KMS-11 (cell line): ENCODE measurements around the gene UNC93B1.

Experiments
- H2AFZ ChIP-seq: fragments of 200-600 bp; sonication (generic); 2 replicates; pipeline ENCODE4 v1.6.1; 2016; ENCODE audit warnings: antibody characterized with exemption, mixed run types, low read depth
- H3K27ac ChIP-seq: fragments of 200-600 bp; sonication (generic); 2 replicates; pipeline ENCODE4 v1.6.1; 2016; ENCODE audit warnings: mild to moderate bottlenecking, mixed run types
- H3K27me3 ChIP-seq: fragments of 200-600 bp; sonication (generic); 2 replicates; pipeline ENCODE4 v1.6.1; 2017; ENCODE audit warnings: mild to moderate bottlenecking, low read depth, mixed run types, moderate library complexity; ENCODE audit not compliant: insufficient read depth
- H3K36me3 ChIP-seq: fragments of 200-600 bp; sonication (generic); 2 replicates; pipeline ENCODE4 v1.6.1; 2017; ENCODE audit warnings: mild to moderate bottlenecking, mixed run types; ENCODE audit not compliant: insufficient read depth
- H3K4me1 ChIP-seq: fragments of 200-600 bp; sonication (generic); 2 replicates; pipeline ENCODE4 v1.6.1; 2016; ENCODE audit warnings: mild to moderate bottlenecking, low read depth, mixed run types; ENCODE audit not compliant: poor library complexity, severe bottlenecking
- H3K4me2 ChIP-seq: fragments of 200-600 bp; sonication (generic); 2 replicates; pipeline ENCODE4 v1.7.0; 2016; ENCODE audit warnings: mild to moderate bottlenecking, mixed run types
- H3K4me3 ChIP-seq: fragments of 200-600 bp; sonication (generic); IDR thresholded peaks from 2 replicates; pipeline ENCODE4 v1.6.1; 2017; ENCODE audit warnings: low read depth, low read length, mixed read lengths; ENCODE audit not compliant: insufficient read depth
- H3K79me2 ChIP-seq: fragments of 200-600 bp; sonication (generic); 2 replicates; pipeline ENCODE4 v1.6.1; 2016; ENCODE audit warnings: low read depth, mixed run types; ENCODE audit not compliant: insufficient read depth
- H3K9ac ChIP-seq: fragments of 200-600 bp; sonication (generic); 2 replicates; pipeline ENCODE4 v1.6.1; 2016; ENCODE audit warnings: mild to moderate bottlenecking, mixed run types
- H4K20me1 ChIP-seq: fragments of 200-600 bp; sonication (generic); 2 replicates; pipeline ENCODE4 v1.6.1; 2016; ENCODE audit warnings: mild to moderate bottlenecking, mixed run types; ENCODE audit not compliant: insufficient read depth
- CTCF ChIP-seq: fragments of 200-600 bp; sonication (generic); conservative IDR thresholded peaks from 2 replicates; pipeline ENCODE4 v1.6.1; 2017; ENCODE audit warnings: low read depth, mild to moderate bottlenecking, antibody characterized with exemption, low read length, moderate library complexity, mixed read lengths

Gene UNC93B1

GRCh38 chr11:68012044-68012842, 8.3 kb upstream of the UNC93B1 start:
- H4K20me1 ChIP-seq, result no peaks in the 10 kb centered on the region
- H3K4me1 ChIP-seq, result peaks cover 67% of the 10 kb centered on the region
- H3K27me3 ChIP-seq, result no peaks in the 10 kb centered on the region
- no peaks in the 10 kb centered on the region for H3K79me2 ChIP-seq
- H3K36me3 ChIP-seq, result no peaks in the 10 kb centered on the region
- no peak overlapping the region for H3K9ac ChIP-seq
- TF ChIP-seq CTCF, result no peak
- H2AFZ ChIP-seq, result no peak overlapping the region
- no peak overlapping the region for H3K4me3 ChIP-seq
- H3K27ac ChIP-seq, result no peak overlapping the region
- H3K4me2 ChIP-seq, result peak overlapping the region; percentile 39; the same call in 1 of the 2 replicates

GRCh38 chr11:68011051-68011943, 7.4 kb upstream of the UNC93B1 start:
- peaks cover 73% of the 10 kb centered on the region for H3K4me1 ChIP-seq
- no peak overlapping the region for H3K4me3 ChIP-seq
- H3K27me3 ChIP-seq, result no peaks in the 10 kb centered on the region
- TF ChIP-seq CTCF, result no peak
- no peak overlapping the region for H3K27ac ChIP-seq
- H4K20me1 ChIP-seq, result no peaks in the 10 kb centered on the region
- peak overlapping the region; percentile 97 for H3K4me2 ChIP-seq
- H2AFZ ChIP-seq, result no peak overlapping the region
- no peaks in the 10 kb centered on the region for H3K36me3 ChIP-seq
- H3K9ac ChIP-seq, result no peak overlapping the region; the same call in 1 of the 2 replicates
- no peaks in the 10 kb centered on the region for H3K79me2 ChIP-seq

GRCh38 chr11:68010090-68011041, 6.5 kb upstream of the UNC93B1 start, which contains the start of gene ALDH3B1:
Gene ALDH3B1, plus strand, starts transcription at chr11:68010327. Its CDS starts 4,971 bp downstream, at chr11:68015298.
- peak within 1 kb of the TSS; percentile 92 for H3K27ac ChIP-seq
- H3K9ac ChIP-seq, result peak within 1 kb of the TSS; percentile 84
- H3K4me2 ChIP-seq, result peak within 1 kb of the TSS; percentile 97
- H3K27me3 ChIP-seq, result no peaks in the 10 kb centered on the region
- H4K20me1 ChIP-seq, result no peaks in the 10 kb centered on the region
- H2AFZ ChIP-seq, result peak within 1 kb of the TSS; percentile 73
- H3K79me2 ChIP-seq, result no peaks in the 10 kb centered on the region
- H3K4me1 ChIP-seq, result peaks cover 78% of the 10 kb centered on the region
- H3K4me3 ChIP-seq, result no peak within 1 kb of the TSS
- TF ChIP-seq CTCF, result no peak; the same call in 1 of the 2 replicates
- no peaks in the 10 kb centered on the region for H3K36me3 ChIP-seq
